Body of pancreas (tissue), 4 donors: Measurements from ENCODE around the gene UMAD1.

Experiments
- CTCF ChIP-seq, 7 experiments: fragments of 450-650 bp in 4 of 7; fragments of 200-600 bp in 3 of 7; sonication (generic) in 3 of 7; IDR thresholded peaks; one replicate each; pipeline ENCODE4 v1.5.1; 2016 to 2019; ENCODE audit warnings: antibody characterized with exemption in 7 of 7
- POLR2A ChIP-seq, 3 donors: fragments of 450-650 bp; IDR thresholded peaks; one replicate each; pipeline ENCODE4 v1.6.1; 2016; ENCODE audit warnings: antibody characterized with exemption in 3 of 3, mild to moderate bottlenecking in 2 of 3

DNA sequence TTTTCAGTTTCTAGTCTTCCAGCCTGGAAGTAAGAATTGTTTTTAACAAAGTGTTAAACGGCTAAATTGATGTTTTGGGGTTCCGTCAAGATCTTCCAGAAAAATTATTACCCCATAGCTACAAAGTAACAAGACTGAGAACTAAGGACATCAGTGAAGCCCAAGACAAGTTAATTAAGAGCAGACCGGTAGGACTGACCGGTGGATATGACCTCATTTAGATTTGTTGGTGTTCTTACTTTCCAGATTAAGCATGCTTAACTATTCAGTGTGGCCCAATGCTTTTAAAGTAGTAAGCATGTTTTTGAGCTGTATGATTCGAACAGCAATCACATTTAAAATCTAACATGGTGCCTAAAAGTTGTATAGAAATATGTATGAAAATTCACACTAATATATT is 151.0 kb downstream of the UMAD1 start:
- TF ChIP-seq CTCF (IDR thresholded peaks at IDR 0.05), result no peak
- TF ChIP-seq POLR2A (IDR thresholded peaks at IDR 0.05), result no peak
